22Rv1 (cell line): ENCODE results near the gene TRMT11.

Experiments
- CTCF ChIP-seq: fragments of 450-650 bp; IDR thresholded peaks from 2 replicates; pipeline ENCODE4 v1.5.1; 2017; ENCODE audit warnings: mild to moderate bottlenecking
- ZFX ChIP-seq: fragments of 450-650 bp; IDR thresholded peaks from 2 replicates; pipeline ENCODE4 v1.6.1; 2017; ENCODE audit warnings: antibody characterized with exemption, borderline replicate concordance

DNA sequence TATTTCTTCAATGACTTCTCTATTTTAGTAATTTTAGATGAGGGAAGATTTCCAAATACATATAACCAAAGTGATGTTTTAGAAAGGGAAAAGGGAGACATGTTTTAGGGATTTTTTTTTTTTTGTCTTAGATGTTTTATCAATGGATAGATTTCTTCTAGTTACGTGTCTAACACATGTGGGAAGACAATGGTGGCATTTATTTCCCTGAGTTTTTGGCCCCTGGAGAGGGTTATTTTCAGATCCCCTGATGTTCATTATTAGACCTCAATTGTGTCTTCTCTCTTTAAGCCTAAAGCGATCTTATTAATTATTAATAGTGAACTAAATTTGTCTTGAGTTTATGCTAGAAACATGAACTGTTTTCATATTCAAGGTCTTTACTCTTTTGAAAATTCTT, 30.3 kb downstream of the TRMT11 start:
- TF ChIP-seq CTCF = no peak
- no peak for TF ChIP-seq ZFX
